Liver (tissue), 9 donors: Measurements from ENCODE around the gene GMEB1. TPM values are rescaled to one million over a fixed set of nuclear protein-coding genes. Genes with fewer than 3 reads are reported as not detected.
"Not testable (repeated sequence)": the region's sequence is repeated elsewhere in the genome, so short reads cannot be mapped to it uniquely, and the experiment has no call there.

Experiments used
- DNase-seq: peaks from one replicate; pipeline ENCODE4 v3.0.0-alpha.2; 2017; ENCODE audit warnings: low spot score
- H3K27ac ChIP-seq, 2 donors: one replicate each; pipeline ENCODE4 v1.7.0; 2013; ENCODE audit warnings: inconsistent platforms in 2 of 2, low read length in 2 of 2, control low read depth in 1 of 2, low read depth in 1 of 2, mild to moderate bottlenecking in 1 of 2
- H3K27me3 ChIP-seq, 4 donors: one replicate each; pipeline versions ENCODE4 v1.6.1 to v1.7.0; 2013; ENCODE audit warnings: low read length in 3 of 4, inconsistent platforms in 1 of 4, mild to moderate bottlenecking in 1 of 4, moderate library complexity in 1 of 4; ENCODE audit not compliant: control insufficient read depth in 4 of 4, insufficient read depth in 4 of 4
- H3K36me3 ChIP-seq, 4 donors: one replicate each; pipeline versions ENCODE4 v1.6.1 to v1.7.0; 2013; ENCODE audit warnings: low read length in 3 of 4, mild to moderate bottlenecking in 3 of 4, low read depth in 1 of 4, moderate library complexity in 1 of 4; ENCODE audit not compliant: control insufficient read depth in 4 of 4, insufficient read depth in 3 of 4
- H3K4me1 ChIP-seq, 4 donors: one replicate each; pipeline versions ENCODE4 v1.6.1 to v1.7.0; 2013; ENCODE audit warnings: low read length in 3 of 4, mild to moderate bottlenecking in 3 of 4, moderate library complexity in 1 of 4; ENCODE audit not compliant: control insufficient read depth in 4 of 4, insufficient read depth in 4 of 4
- H3K4me3 ChIP-seq, 3 donors: one replicate each; pipeline versions ENCODE4 v1.6.1 to v1.7.0; 2013; ENCODE audit warnings: low read length in 3 of 3, control low read depth in 1 of 3, low read depth in 1 of 3, mild to moderate bottlenecking in 1 of 3
- H3K9ac ChIP-seq, 2 donors: one replicate each; pipeline ENCODE4 v1.7.0; 2013; ENCODE audit warnings: low read length in 2 of 2, mild to moderate bottlenecking in 2 of 2, moderate library complexity in 2 of 2, control low read depth in 1 of 2, low read depth in 1 of 2
- H3K9me3 ChIP-seq, 4 donors: one replicate each; pipeline versions ENCODE4 v1.6.1 to v1.7.0; 2013; ENCODE audit warnings: low read length in 3 of 4; ENCODE audit not compliant: control insufficient read depth in 4 of 4
- RAD21 ChIP-seq, 2 donors: IDR thresholded peaks; 2 replicates each; pipeline ENCODE4 v1.6.1; 2016; ENCODE audit warnings: antibody characterized with exemption in 2 of 2, mild to moderate bottlenecking in 2 of 2
- WGBS: extraction: QIAGEN DNeasy Blood & Tissue Kit; methylation state at CpG from one replicate; pipeline ENCODE4 v1.1.7; 2013; 5-methylcytosine and 5-hydroxymethylcytosine counted together
- polyA plus RNA-seq, 2 donors: library from polyadenylated mRNA; stranded (reverse) in 1 of 2; unstranded in 1 of 2; fragments of 200-250 nt in 1 of 2; fragments of >200 nt in 1 of 2; fragmentation: Nextera tagmentation in 1 of 2; extraction: Ambion mirVana in 1 of 2; gene quantifications; one replicate each; pipeline versions ENCODE4 v1.2.1 to v1.2.3, GENCODE V29; 2013 to 2015
- total RNA-seq, 2 donors: library from RNA; depleted of rRNA; stranded (reverse); fragments of >200 nt; gene quantifications; one replicate each; pipeline ENCODE4 v1.2.3, GENCODE V29; 2014
- TF ChIP-seq, protein P1 (sequence below): fragments of 150-350 bp; IDR thresholded peaks from 2 replicates; pipeline ENCODE4 v1.5.1; 2017; ENCODE audit warnings: improper control_type of control experiment, low read depth, low read length; ENCODE audit not compliant: missing input control
- TF ChIP-seq, protein P2 (sequence below): IDR thresholded peaks from 2 replicates; pipeline ENCODE4 v1.6.1; 2016; ENCODE audit warnings: antibody characterized with exemption
- donor health status: healthy.
- donor health status: healthy.
- donor health status: healthy.
- donor health status: healthy.
- donor health status: healthy.

The GMEB1 gene
- total and polyA plus RNA-seq, 4 donors = 1.8 to 6.1 (median 3.8) TPM

DNA sequence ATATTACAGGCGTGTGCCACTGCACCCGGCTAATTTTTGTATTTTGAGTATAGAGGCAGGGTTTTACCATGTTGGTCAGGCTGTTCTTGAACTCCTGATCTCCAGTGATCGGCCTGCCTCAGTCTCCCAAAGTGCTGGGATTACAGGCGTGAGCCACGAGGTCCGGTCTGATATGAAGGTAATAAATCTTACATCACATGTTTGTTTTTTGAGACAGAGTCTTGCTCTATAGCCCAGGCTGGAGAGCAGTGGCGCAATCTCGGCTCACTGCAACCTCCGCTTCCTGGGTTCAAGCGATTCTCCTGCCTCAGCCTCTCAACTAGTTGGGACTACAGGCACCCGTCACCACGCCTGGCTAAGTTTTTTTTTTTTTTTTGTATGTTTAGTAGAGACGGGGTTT, 15.5 kb upstream of the GMEB1 start:
- not testable (repeated sequence) for H3K36me3 ChIP-seq

GRCh38 chr1:28653870-28654269, 14.7 kb upstream of the GMEB1 start:
- not testable (repeated sequence) for H3K4me3 ChIP-seq, H3K9me3 ChIP-seq, DNase-seq, H3K9ac ChIP-seq, H3K36me3 ChIP-seq, H3K27me3 ChIP-seq, H3K27ac ChIP-seq
- 35% methylated on average over 3 of the region's 3 CpGs for WGBS
- TF ChIP-seq RAD21 (IDR thresholded peaks at IDR 0.05) = peak; percentile 36 to 62
- TF ChIP-seq, protein P1, sequence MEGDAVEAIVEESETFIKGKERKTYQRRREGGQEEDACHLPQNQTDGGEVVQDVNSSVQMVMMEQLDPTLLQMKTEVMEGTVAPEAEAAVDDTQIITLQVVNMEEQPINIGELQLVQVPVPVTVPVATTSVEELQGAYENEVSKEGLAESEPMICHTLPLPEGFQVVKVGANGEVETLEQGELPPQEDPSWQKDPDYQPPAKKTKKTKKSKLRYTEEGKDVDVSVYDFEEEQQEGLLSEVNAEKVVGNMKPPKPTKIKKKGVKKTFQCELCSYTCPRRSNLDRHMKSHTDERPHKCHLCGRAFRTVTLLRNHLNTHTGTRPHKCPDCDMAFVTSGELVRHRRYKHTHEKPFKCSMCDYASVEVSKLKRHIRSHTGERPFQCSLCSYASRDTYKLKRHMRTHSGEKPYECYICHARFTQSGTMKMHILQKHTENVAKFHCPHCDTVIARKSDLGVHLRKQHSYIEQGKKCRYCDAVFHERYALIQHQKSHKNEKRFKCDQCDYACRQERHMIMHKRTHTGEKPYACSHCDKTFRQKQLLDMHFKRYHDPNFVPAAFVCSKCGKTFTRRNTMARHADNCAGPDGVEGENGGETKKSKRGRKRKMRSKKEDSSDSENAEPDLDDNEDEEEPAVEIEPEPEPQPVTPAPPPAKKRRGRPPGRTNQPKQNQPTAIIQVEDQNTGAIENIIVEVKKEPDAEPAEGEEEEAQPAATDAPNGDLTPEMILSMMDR = peak; percentile 26
- H3K4me1 ChIP-seq = peaks cover 4 to 16% (median 8%) of the 10 kb centered on the region in 4 donors

More for the DNA sequence above, 15.5 kb upstream of the GMEB1 start:
- not testable (repeated sequence) for H3K9me3 ChIP-seq, DNase-seq, H3K27me3 ChIP-seq, H3K4me3 ChIP-seq, H3K27ac ChIP-seq, H3K9ac ChIP-seq
- 72% methylated on average over 13 of the region's 13 CpGs for WGBS
- H3K4me1 ChIP-seq = peaks cover 4 to 18% (median 9%) of the 10 kb centered on the region in 4 donors

GRCh38 chr1:28655448-28656311, 12.9 kb upstream of the GMEB1 start:
- not testable (repeated sequence) for H3K27ac ChIP-seq, H3K27me3 ChIP-seq
- WGBS = 79% methylated on average over 10 of the region's 10 CpGs

GRCh38 chr1:28656335-28656734, 12.2 kb upstream of the GMEB1 start:
- DNase-seq = no peak
- 94% methylated on average over 6 of the region's 6 CpGs for WGBS
- Histone ChIP-seq H3K27ac (no peak overlapping the region), H3K27me3 (no peaks in the 10 kb centered on the region), H3K36me3 (no peaks in the 10 kb centered on the region), H3K4me1 (peaks cover 2 to 9% (median 4%) of the 10 kb centered on the region in 4 donors), H3K9ac (no peak overlapping the region), H3K4me3 (no peak overlapping the region), H3K9me3 (no peaks in the 10 kb centered on the region)
- TF ChIP-seq, protein P2, sequence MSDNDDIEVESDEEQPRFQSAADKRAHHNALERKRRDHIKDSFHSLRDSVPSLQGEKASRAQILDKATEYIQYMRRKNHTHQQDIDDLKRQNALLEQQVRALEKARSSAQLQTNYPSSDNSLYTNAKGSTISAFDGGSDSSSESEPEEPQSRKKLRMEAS = no peak

More at GRCh38 chr1:28655448-28656311, 12.9 kb upstream of the GMEB1 start:
- not testable (repeated sequence) for H3K36me3 ChIP-seq, H3K9ac ChIP-seq, H3K9me3 ChIP-seq, DNase-seq, H3K4me1 ChIP-seq, H3K4me3 ChIP-seq
